ENCODE results near the gene MED26.
"Not testable (repeated sequence)": the region's sequence is repeated elsewhere in the genome, so short reads cannot be mapped to it uniquely, and the experiment has no call there.

Gene MED26

GRCh38 chr19:16628183-16628983, at the start of gene MED26:
MED26 (minus strand) TSS chr19:16628204; CDS start chr19:16627943, 261 bp downstream.
- peak within 1 kb of the TSS; percentile 93 for H3K4me3 ChIP-seq (ENCODE audit: low read depth, low read length)

GRCh38 chr19:16677055-16677454, 49.1 kb upstream of the MED26 start:
- no peak overlapping the region for H3K4me3 ChIP-seq (ENCODE audit: low read depth, low read length)

- H3K4me3 ChIP-seq (ENCODE audit: low read depth, low read length), result no peak overlapping the region
These were observed 48.2 kb upstream of the MED26 start for GRCh38 chr19:16676101-16676798.

GRCh38 chr19:16673839-16674238, 45.8 kb upstream of the MED26 start:
- H3K4me3 ChIP-seq (ENCODE audit: low read depth, low read length), result not testable (repeated sequence)

GRCh38 chr19:16673231-16673630, 45.2 kb upstream of the MED26 start:
- no peak overlapping the region for H3K4me3 ChIP-seq (ENCODE audit: low read depth, low read length)

- H3K4me3 ChIP-seq (ENCODE audit: low read depth, low read length), result no peak overlapping the region
These were observed 43.8 kb upstream of the MED26 start for GRCh38 chr19:16671652-16672274.

- H3K4me3 ChIP-seq (ENCODE audit: low read depth, low read length), result no peak overlapping the region
These were observed 42.3 kb upstream of the MED26 start for GRCh38 chr19:16670291-16670690.

GRCh38 chr19:16668702-16669101, 40.7 kb upstream of the MED26 start:
- not testable (repeated sequence) for H3K4me3 ChIP-seq (ENCODE audit: low read depth, low read length)

GRCh38 chr19:16668176-16668575, 40.2 kb upstream of the MED26 start:
- no peak overlapping the region for H3K4me3 ChIP-seq (ENCODE audit: low read depth, low read length)

- peak overlapping the region; percentile 72 for H3K4me3 ChIP-seq (ENCODE audit: low read depth, low read length)
These were observed 33.6 kb upstream of the MED26 start for GRCh38 chr19:16661480-16662034.

GRCh38 chr19:16660763-16661479, 32.9 kb upstream of the MED26 start, which contains the start of gene TMEM38A:
TMEM38A (plus strand) TSS chr19:16661139; CDS start chr19:16661218, 79 bp downstream.
- peak within 1 kb of the TSS; percentile 92 for H3K4me3 ChIP-seq (ENCODE audit: low read depth, low read length)

- peak within 1 kb of the TSS; percentile 92 for H3K4me3 ChIP-seq (ENCODE audit: low read depth, low read length)
These were observed 32.1 kb upstream of the MED26 start, which contains the start of gene SMIM7 for GRCh38 chr19:16659832-16660708. SMIM7 (minus strand) TSS chr19:16660144; CDS start chr19:16660110, 34 bp downstream.

- H3K4me3 ChIP-seq (ENCODE audit: low read depth, low read length), result peak overlapping the region; percentile 92
These were observed 31.4 kb upstream of the MED26 start for GRCh38 chr19:16659464-16659831.

GRCh38 chr19:16657384-16657783, 29.4 kb upstream of the MED26 start:
- no peak overlapping the region for H3K4me3 ChIP-seq (ENCODE audit: low read depth, low read length)

GRCh38 chr19:16655727-16656126, 27.7 kb upstream of the MED26 start:
- H3K4me3 ChIP-seq (ENCODE audit: low read depth, low read length), result no peak overlapping the region

GRCh38 chr19:16654627-16655026, 26.6 kb upstream of the MED26 start:
- H3K4me3 ChIP-seq (ENCODE audit: low read depth, low read length), result no peak overlapping the region

- H3K4me3 ChIP-seq (ENCODE audit: low read depth, low read length), result no peak overlapping the region
These were observed 26.1 kb upstream of the MED26 start for GRCh38 chr19:16654140-16654539.

- H3K4me3 ChIP-seq (ENCODE audit: low read depth, low read length), result no peak overlapping the region
These were observed 24.9 kb upstream of the MED26 start for GRCh38 chr19:16652854-16653253.

GRCh38 chr19:16651421-16652188, 23.6 kb upstream of the MED26 start:
- not testable (repeated sequence) for H3K4me3 ChIP-seq (ENCODE audit: low read depth, low read length)

Data from iPS-11a (cell line).